ENCODE results near the gene SYNE2. TPM values are rescaled to one million over a fixed set of nuclear protein-coding genes. Genes with fewer than 3 reads are reported as not detected.

The SYNE2 gene
- total RNA-seq, 1 donor from 2014 or later: 148 TPM

GRCh38 chr14:63909984-63910383, 57.2 kb downstream of the SYNE2 start:
- DNase-seq: no peak

GRCh38 chr14:63910583-63911363, 58.0 kb downstream of the SYNE2 start:
- DNase-seq: no peak

- no peak for DNase-seq
Measured at GRCh38 chr14:63911404-63911803, 58.6 kb downstream of the SYNE2 start.

- DNase-seq: no peak
Measured at GRCh38 chr14:63912286-63912685, 59.5 kb downstream of the SYNE2 start.

- no peak for DNase-seq
Measured at GRCh38 chr14:63918411-63918810, 65.6 kb downstream of the SYNE2 start.

GRCh38 chr14:63922696-63923421, 70.1 kb downstream of the SYNE2 start:
- peak; percentile 52 for DNase-seq

- DNase-seq: no peak
Measured at GRCh38 chr14:63923422-63923752, 70.6 kb downstream of the SYNE2 start.

GRCh38 chr14:63924375-63924774, 71.6 kb downstream of the SYNE2 start:
- DNase-seq: no peak

- no peak for DNase-seq
Measured at GRCh38 chr14:63926641-63927040, 73.8 kb downstream of the SYNE2 start.

- DNase-seq: peak; percentile 7
Measured at GRCh38 chr14:63928744-63929174, 76.0 kb downstream of the SYNE2 start.

GRCh38 chr14:63933110-63933509, 80.3 kb downstream of the SYNE2 start:
- no peak for DNase-seq

- no peak for DNase-seq
Measured at GRCh38 chr14:63933711-63934110, 80.9 kb downstream of the SYNE2 start.

- no peak for DNase-seq
Measured at GRCh38 chr14:63938198-63939005, 85.6 kb downstream of the SYNE2 start.

GRCh38 chr14:63939006-63939270, 86.1 kb downstream of the SYNE2 start:
- no peak for DNase-seq

- no peak for DNase-seq
Measured at GRCh38 chr14:63940387-63940786, 87.6 kb downstream of the SYNE2 start.

- no peak for DNase-seq
Measured at GRCh38 chr14:63941023-63941422, 88.2 kb downstream of the SYNE2 start.

GRCh38 chr14:63949696-63950095, 96.9 kb downstream of the SYNE2 start:
- DNase-seq: no peak

- DNase-seq: no peak
Measured at GRCh38 chr14:63951021-63951420, 98.2 kb downstream of the SYNE2 start.

- no peak for DNase-seq
Measured at GRCh38 chr14:63951429-63951828, 98.6 kb downstream of the SYNE2 start.

GRCh38 chr14:63952053-63952932, 99.5 kb downstream of the SYNE2 start:
- no peak for DNase-seq

- no peak for DNase-seq
Measured at GRCh38 chr14:63952933-63953437, 100.2 kb downstream of the SYNE2 start.

- no peak for DNase-seq
Measured at GRCh38 chr14:63956326-63956725, 103.5 kb downstream of the SYNE2 start.

Data from tongue (tissue), 2 donors.